NCI-H2227 treated with DMSO at 0.1 percent for 48 hours (cell line): ENCODE results near the gene SYF2.
"Not testable (repeated sequence)": the region's sequence is repeated elsewhere in the genome, so short reads cannot be mapped to it uniquely, and the experiment has no call there.

Source experiments
- DNase-seq: peaks from one replicate; lab custom pipeline; 2025; lab: John Stamatoyannopoulos, UW

Gene SYF2

GRCh38 chr1:25232027-25232865 is at the start of gene SYF2:
Gene SYF2, minus strand, starts transcription at chr1:25232502. Its CDS starts 35 bp downstream, at chr1:25232467.
- peak; percentile 96 for DNase-seq

GRCh38 chr1:25279693-25280111 is 47.4 kb upstream of the SYF2 start:
- not testable (repeated sequence) for DNase-seq

GRCh38 chr1:25278790-25279189 is 46.5 kb upstream of the SYF2 start:
- not testable (repeated sequence) for DNase-seq

- DNase-seq, result not testable (repeated sequence)
These were observed 46.1 kb upstream of the SYF2 start for GRCh38 chr1:25278358-25278757.

- DNase-seq, result not testable (repeated sequence)
These were observed 45.0 kb upstream of the SYF2 start for GRCh38 chr1:25277295-25277694.

GRCh38 chr1:25275648-25276047 is 43.3 kb upstream of the SYF2 start:
- DNase-seq, result not testable (repeated sequence)

- DNase-seq, result not testable (repeated sequence)
These were observed 39.9 kb upstream of the SYF2 start, which contains the start of gene RHD for GRCh38 chr1:25272238-25272637. Gene RHD, plus strand, starts transcription at chr1:25272509. Its CDS starts 39 bp downstream, at chr1:25272548.

- DNase-seq, result not testable (repeated sequence)
These were observed 36.0 kb upstream of the SYF2 start for GRCh38 chr1:25268143-25268760.

GRCh38 chr1:25267288-25268142 is 35.2 kb upstream of the SYF2 start:
- peak; percentile 23 for DNase-seq

GRCh38 chr1:25266554-25267287 is 34.4 kb upstream of the SYF2 start:
- DNase-seq, result not testable (repeated sequence)

GRCh38 chr1:25260336-25260735 is 28.0 kb upstream of the SYF2 start:
- DNase-seq, result not testable (repeated sequence)

- DNase-seq, result not testable (repeated sequence)
These were observed 27.5 kb upstream of the SYF2 start for GRCh38 chr1:25259813-25260212.

GRCh38 chr1:25257196-25257595 is 24.9 kb upstream of the SYF2 start:
- DNase-seq, result no peak

GRCh38 chr1:25256578-25256965 is 24.3 kb upstream of the SYF2 start:
- no peak for DNase-seq

- DNase-seq, result no peak
These were observed 23.6 kb upstream of the SYF2 start for GRCh38 chr1:25255706-25256577.

GRCh38 chr1:25253911-25254310 is 21.6 kb upstream of the SYF2 start:
- no peak for DNase-seq

- no peak for DNase-seq
These were observed 15.8 kb upstream of the SYF2 start for GRCh38 chr1:25247829-25248754.

- peak; percentile 99 for DNase-seq
These were observed 14.9 kb upstream of the SYF2 start, which contains the start of gene RSRP1 for GRCh38 chr1:25247024-25247828. Gene RSRP1, minus strand, starts transcription at chr1:25247454. Its CDS starts 491 bp downstream, at chr1:25246963.
